ENCODE results near the gene MEPE. TPM values are rescaled to one million over a fixed set of nuclear protein-coding genes. Genes with fewer than 3 reads are reported as not detected.

The MEPE gene
- total RNA-seq, 4 donors from 2014 or later, result not detected

DNA sequence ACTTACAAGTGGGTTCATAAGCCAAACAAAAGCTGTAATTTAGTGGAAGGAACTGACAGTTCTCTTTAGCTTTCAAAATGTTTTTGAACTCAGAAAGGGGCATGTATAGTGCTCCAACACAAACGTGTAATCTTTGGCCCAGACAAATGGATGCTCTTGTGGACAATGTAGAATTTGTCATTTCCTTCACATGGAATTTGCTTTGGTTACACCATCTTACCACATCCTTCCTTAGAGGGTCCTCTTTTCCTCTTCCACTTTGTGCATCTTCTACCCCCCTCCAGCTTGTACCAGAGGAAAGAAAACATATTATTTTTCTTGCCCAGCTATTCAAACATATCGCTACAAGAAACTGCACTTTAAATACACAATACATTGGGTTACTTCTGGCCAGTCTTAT, 42.4 kb downstream of the MEPE start:
- TF ChIP-seq, protein P1, sequence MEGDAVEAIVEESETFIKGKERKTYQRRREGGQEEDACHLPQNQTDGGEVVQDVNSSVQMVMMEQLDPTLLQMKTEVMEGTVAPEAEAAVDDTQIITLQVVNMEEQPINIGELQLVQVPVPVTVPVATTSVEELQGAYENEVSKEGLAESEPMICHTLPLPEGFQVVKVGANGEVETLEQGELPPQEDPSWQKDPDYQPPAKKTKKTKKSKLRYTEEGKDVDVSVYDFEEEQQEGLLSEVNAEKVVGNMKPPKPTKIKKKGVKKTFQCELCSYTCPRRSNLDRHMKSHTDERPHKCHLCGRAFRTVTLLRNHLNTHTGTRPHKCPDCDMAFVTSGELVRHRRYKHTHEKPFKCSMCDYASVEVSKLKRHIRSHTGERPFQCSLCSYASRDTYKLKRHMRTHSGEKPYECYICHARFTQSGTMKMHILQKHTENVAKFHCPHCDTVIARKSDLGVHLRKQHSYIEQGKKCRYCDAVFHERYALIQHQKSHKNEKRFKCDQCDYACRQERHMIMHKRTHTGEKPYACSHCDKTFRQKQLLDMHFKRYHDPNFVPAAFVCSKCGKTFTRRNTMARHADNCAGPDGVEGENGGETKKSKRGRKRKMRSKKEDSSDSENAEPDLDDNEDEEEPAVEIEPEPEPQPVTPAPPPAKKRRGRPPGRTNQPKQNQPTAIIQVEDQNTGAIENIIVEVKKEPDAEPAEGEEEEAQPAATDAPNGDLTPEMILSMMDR (IDR thresholded peaks at IDR 0.05; ENCODE audit: low read depth), result no peak

DNA sequence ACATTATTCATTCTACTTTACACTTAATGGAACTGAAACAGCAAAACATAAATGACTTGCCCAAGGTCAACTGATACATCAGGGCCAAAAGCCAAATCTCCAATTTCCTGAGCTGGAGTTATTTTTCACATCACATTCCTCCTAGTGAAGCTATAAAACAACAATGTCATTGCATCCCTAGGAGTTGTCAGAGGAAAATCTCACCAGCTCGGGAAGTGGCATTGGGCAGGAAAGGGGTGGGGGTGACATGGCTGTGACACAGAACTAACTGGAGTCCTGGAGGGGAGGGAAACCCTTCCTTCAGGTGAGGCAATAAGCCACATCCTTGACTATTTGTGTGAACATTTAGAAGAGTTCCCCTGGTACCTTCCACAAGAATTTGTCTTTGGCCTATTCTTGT, 47.3 kb downstream of the MEPE start:
- TF ChIP-seq, protein P1 (IDR thresholded peaks at IDR 0.05; ENCODE audit: low read depth), result no peak

DNA sequence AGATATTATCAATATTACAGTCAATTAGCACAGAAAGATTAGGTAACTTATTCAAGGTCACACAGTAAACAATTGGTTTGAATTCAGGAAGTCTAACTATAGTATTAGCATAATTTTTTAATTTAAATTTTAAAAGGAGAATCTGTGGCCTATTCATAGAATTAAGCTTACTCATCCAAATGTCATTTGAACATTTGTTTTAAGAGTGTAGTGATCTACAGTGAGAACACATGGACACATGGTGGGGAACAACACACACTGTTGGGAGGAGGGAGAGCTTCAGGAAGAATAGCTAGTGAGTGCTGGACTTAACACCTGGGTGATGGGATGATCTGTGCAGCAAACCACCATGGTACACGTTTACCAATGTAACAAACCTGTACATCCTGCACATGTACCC, 48.3 kb downstream of the MEPE start:
- TF ChIP-seq, protein P1 (IDR thresholded peaks at IDR 0.05; ENCODE audit: low read depth), result no peak

DNA sequence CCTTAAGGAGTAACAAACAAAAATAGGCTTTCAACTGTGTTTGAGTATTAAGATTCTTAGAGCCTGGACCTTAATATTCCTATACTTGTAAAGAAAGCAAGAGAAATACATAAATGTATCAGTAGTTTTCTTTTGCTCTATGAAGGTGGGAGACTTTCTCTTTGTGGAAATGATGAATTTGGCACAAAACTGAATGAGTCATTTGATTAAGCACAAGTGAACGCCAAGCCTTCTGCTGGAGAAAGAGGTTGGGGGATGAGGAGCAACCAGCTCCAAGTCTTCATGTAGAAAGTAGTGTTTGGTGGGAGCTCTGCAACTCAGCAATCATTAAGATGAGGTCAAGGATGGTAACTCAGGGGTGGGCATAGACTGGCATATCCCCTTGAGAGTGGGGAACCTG, 49.6 kb downstream of the MEPE start:
- TF ChIP-seq, protein P1 (IDR thresholded peaks at IDR 0.05; ENCODE audit: low read depth), result no peak

DNA sequence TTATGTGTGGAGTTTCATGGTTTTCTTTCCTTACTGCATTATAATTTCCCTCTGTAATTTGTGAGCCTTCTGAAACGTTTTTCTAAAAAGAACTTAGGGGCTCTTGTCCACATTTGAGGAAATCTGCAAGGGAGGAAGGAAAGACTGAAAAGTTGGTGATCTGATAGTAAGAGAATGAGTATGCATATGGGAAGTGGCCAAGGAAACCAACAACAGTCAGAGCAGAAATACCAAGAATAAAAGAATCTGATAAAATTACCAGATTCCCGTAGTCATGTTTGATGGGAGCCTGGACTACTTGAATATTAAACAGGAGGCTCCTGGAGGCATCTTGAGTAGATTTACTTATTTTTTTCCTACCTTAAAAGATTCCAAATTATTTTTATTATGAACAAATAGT, 50.1 kb downstream of the MEPE start:
- TF ChIP-seq, protein P1 (IDR thresholded peaks at IDR 0.05; ENCODE audit: low read depth), result no peak

DNA sequence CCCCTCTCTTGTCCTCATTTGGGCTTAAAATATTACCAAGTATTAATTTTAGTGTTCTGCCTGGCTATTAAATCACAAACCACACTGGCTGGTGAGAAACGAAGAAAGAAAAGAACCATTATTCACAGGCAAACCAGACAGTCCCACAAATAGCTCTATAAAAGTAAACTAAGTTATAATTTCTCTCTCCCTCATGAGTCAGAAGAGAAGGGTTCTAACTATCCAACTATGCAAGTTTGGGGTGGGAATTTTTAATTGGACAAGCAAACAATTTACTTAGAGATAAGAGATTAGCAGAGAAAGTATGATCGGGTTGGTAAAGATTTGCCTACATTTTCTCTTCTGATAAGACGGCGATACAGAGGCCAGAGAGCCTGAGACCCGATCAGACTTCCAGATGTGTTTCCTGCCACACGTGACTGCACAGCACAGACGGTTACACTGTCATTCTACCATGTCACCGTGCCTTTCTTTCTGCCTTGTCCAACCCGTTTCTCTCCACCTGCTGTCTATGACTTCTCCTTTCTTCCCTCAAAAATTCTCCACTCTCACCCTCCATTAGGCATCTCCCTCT, 52.3 kb downstream of the MEPE start:
- TF ChIP-seq, protein P1 (IDR thresholded peaks at IDR 0.05; ENCODE audit: low read depth), result no peak

DNA sequence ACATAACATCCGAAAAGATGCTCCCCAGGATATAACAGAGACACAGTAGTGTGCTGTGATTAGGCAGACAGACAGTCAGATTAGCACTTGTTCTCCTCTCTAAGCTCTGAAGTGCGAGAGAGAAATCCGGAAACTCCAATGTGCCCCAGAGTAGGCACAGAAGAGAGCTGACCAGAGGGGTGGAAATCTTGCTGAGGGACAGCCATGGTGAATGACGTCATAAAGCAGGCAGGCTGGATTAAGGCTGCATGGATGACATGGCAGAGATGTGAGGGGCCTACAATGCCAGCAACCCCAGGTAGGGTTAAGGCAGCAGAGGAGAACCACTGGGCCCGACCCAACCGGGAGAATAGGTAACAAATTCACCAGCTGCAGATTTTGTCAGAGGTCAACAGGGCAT, 53.3 kb downstream of the MEPE start:
- TF ChIP-seq, protein P1 (IDR thresholded peaks at IDR 0.05; ENCODE audit: low read depth), result no peak

All from subcutaneous adipose tissue (tissue), 4 donors.